Measurements from ENCODE around the gene DGKD. TPM values are rescaled to one million over a fixed set of nuclear protein-coding genes. Genes with fewer than 3 reads are reported as not detected.

DGKD gene
- total RNA-seq, 1 donor from 2014 or later: 17.7 TPM

GRCh38 chr2:233444501-233444900 is 90.2 kb downstream of the DGKD start:
- Histone ChIP-seq H3K9ac (ENCODE audit: low read length) (no peak overlapping the region), H3K27me3 (ENCODE audit: insufficient read depth, low read length) (no peaks in the 10 kb centered on the region), H3K4me1 (ENCODE audit: insufficient read depth, low read length) (no peaks in the 10 kb centered on the region), H3K4me2 (ENCODE audit: low read length) (no peak overlapping the region), H3K79me2 (ENCODE audit: insufficient read depth, low read length) (no peaks in the 10 kb centered on the region), H3K36me3 (ENCODE audit: insufficient read depth, low read length) (no peaks in the 10 kb centered on the region), H3K4me3 (ENCODE audit: insufficient read depth, low read depth, low read length) (no peak overlapping the region), H3K27ac (ENCODE audit: low read depth, low read length) (no peak overlapping the region), H4K20me1 (ENCODE audit: insufficient read depth, low read length) (no peaks in the 10 kb centered on the region), H3K9me3 (ENCODE audit: insufficient read depth, low read depth, low read length) (no peaks in the 10 kb centered on the region), H2AFZ (ENCODE audit: low read depth, low read length) (no peak overlapping the region)
- FAIRE-seq (no peak), DNase-seq (ENCODE audit: low read depth) (no peak)
- Mint-ChIP-seq H3K9me3 (ENCODE audit: unreplicated experiment) (no peaks in the 10 kb centered on the region), H3K4me3 (ENCODE audit: unreplicated experiment) (no peak overlapping the region), H3K4me1 (ENCODE audit: low read depth, unreplicated experiment) (no peaks in the 10 kb centered on the region), H3K27ac (ENCODE audit: unreplicated experiment) (no peak overlapping the region), H3K27me3 (ENCODE audit: low read depth, unreplicated experiment) (peaks cover 1% of the 10 kb centered on the region), H3K36me3 (ENCODE audit: low read depth, unreplicated experiment) (peaks cover 11% of the 10 kb centered on the region)
- TF ChIP-seq, protein P1, sequence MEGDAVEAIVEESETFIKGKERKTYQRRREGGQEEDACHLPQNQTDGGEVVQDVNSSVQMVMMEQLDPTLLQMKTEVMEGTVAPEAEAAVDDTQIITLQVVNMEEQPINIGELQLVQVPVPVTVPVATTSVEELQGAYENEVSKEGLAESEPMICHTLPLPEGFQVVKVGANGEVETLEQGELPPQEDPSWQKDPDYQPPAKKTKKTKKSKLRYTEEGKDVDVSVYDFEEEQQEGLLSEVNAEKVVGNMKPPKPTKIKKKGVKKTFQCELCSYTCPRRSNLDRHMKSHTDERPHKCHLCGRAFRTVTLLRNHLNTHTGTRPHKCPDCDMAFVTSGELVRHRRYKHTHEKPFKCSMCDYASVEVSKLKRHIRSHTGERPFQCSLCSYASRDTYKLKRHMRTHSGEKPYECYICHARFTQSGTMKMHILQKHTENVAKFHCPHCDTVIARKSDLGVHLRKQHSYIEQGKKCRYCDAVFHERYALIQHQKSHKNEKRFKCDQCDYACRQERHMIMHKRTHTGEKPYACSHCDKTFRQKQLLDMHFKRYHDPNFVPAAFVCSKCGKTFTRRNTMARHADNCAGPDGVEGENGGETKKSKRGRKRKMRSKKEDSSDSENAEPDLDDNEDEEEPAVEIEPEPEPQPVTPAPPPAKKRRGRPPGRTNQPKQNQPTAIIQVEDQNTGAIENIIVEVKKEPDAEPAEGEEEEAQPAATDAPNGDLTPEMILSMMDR (IDR thresholded peaks at IDR 0.05; ENCODE audit: insufficient read depth, low read depth, low read length): no peak
- TF ChIP-seq EZH2 (IDR thresholded peaks at IDR 0.05; ENCODE audit: insufficient read depth, low read length): no peak

GRCh38 chr2:233445152-233445830 is 91.0 kb downstream of the DGKD start:
- H3K9me3 Mint-ChIP-seq (ENCODE audit: unreplicated experiment): no peaks in the 10 kb centered on the region
- H2AFZ ChIP-seq (ENCODE audit: low read depth, low read length): no peak overlapping the region
- H3K4me1 ChIP-seq (ENCODE audit: insufficient read depth, low read length): no peaks in the 10 kb centered on the region
- peaks cover 1% of the 10 kb centered on the region for H3K27me3 Mint-ChIP-seq (ENCODE audit: low read depth, unreplicated experiment)
- H3K4me1 Mint-ChIP-seq (ENCODE audit: low read depth, unreplicated experiment): no peaks in the 10 kb centered on the region
- H3K79me2 ChIP-seq (ENCODE audit: insufficient read depth, low read length): no peaks in the 10 kb centered on the region
- H3K4me3 ChIP-seq (ENCODE audit: insufficient read depth, low read depth, low read length): no peak overlapping the region
- no peak overlapping the region for H3K4me3 Mint-ChIP-seq (ENCODE audit: unreplicated experiment)
- H3K27ac ChIP-seq (ENCODE audit: low read depth, low read length): no peak overlapping the region
- peak overlapping the region; percentile 50 for H3K27ac Mint-ChIP-seq (ENCODE audit: unreplicated experiment)
- FAIRE-seq: no peak
- H3K36me3 Mint-ChIP-seq (ENCODE audit: low read depth, unreplicated experiment): peaks cover 11% of the 10 kb centered on the region
- no peaks in the 10 kb centered on the region for H4K20me1 ChIP-seq (ENCODE audit: insufficient read depth, low read length)
- no peak overlapping the region for H3K4me2 ChIP-seq (ENCODE audit: low read length)
- no peak overlapping the region for H3K9ac ChIP-seq (ENCODE audit: low read length)
- peaks cover 3% of the 10 kb centered on the region for H3K36me3 ChIP-seq (ENCODE audit: insufficient read depth, low read length)
- no peak for TF ChIP-seq EZH2 (IDR thresholded peaks at IDR 0.05; ENCODE audit: insufficient read depth, low read length)
- TF ChIP-seq, protein P1 (IDR thresholded peaks at IDR 0.05; ENCODE audit: insufficient read depth, low read depth, low read length): no peak
- no peak for DNase-seq (ENCODE audit: low read depth)
- H3K9me3 ChIP-seq (ENCODE audit: insufficient read depth, low read depth, low read length): no peaks in the 10 kb centered on the region
- H3K27me3 ChIP-seq (ENCODE audit: insufficient read depth, low read length): no peaks in the 10 kb centered on the region

- no peak overlapping the region for H3K27ac ChIP-seq (ENCODE audit: low read depth, low read length)
- DNase-seq (ENCODE audit: low read depth) (no peak), FAIRE-seq (no peak)
- H2AFZ ChIP-seq (ENCODE audit: low read depth, low read length): no peak overlapping the region
- peaks cover 3% of the 10 kb centered on the region for H3K36me3 ChIP-seq (ENCODE audit: insufficient read depth, low read length)
- H4K20me1 ChIP-seq (ENCODE audit: insufficient read depth, low read length): no peaks in the 10 kb centered on the region
- H3K9me3 Mint-ChIP-seq (ENCODE audit: unreplicated experiment): no peaks in the 10 kb centered on the region
- no peak overlapping the region for H3K4me3 ChIP-seq (ENCODE audit: insufficient read depth, low read depth, low read length)
- no peaks in the 10 kb centered on the region for H3K9me3 ChIP-seq (ENCODE audit: insufficient read depth, low read depth, low read length)
- no peaks in the 10 kb centered on the region for H3K4me1 Mint-ChIP-seq (ENCODE audit: low read depth, unreplicated experiment)
- H3K27me3 Mint-ChIP-seq (ENCODE audit: low read depth, unreplicated experiment): peaks cover 1% of the 10 kb centered on the region
- no peaks in the 10 kb centered on the region for H3K4me1 ChIP-seq (ENCODE audit: insufficient read depth, low read length)
- peaks cover 11% of the 10 kb centered on the region for H3K36me3 Mint-ChIP-seq (ENCODE audit: low read depth, unreplicated experiment)
- H3K4me2 ChIP-seq (ENCODE audit: low read length): no peak overlapping the region
- no peaks in the 10 kb centered on the region for H3K27me3 ChIP-seq (ENCODE audit: insufficient read depth, low read length)
- TF ChIP-seq, protein P1 (IDR thresholded peaks at IDR 0.05; ENCODE audit: insufficient read depth, low read depth, low read length): no peak
- TF ChIP-seq EZH2 (IDR thresholded peaks at IDR 0.05; ENCODE audit: insufficient read depth, low read length): no peak
- no peaks in the 10 kb centered on the region for H3K79me2 ChIP-seq (ENCODE audit: insufficient read depth, low read length)
- no peak overlapping the region for H3K27ac Mint-ChIP-seq (ENCODE audit: unreplicated experiment)
- no peak overlapping the region for H3K9ac ChIP-seq (ENCODE audit: low read length)
- no peak overlapping the region for H3K4me3 Mint-ChIP-seq (ENCODE audit: unreplicated experiment)
Observed at GRCh38 chr2:233446121-233446520, 91.8 kb downstream of the DGKD start.
